ENCODE measurements around the gene ZNF565. TPM values are rescaled to one million over a fixed set of nuclear protein-coding genes. Genes with fewer than 3 reads are reported as not detected.
A peak's percentile ranks its signal among the peaks of the same experiment; 100 is the strongest.
"Not testable (repeated sequence)": the region's sequence is repeated elsewhere in the genome, so short reads cannot be mapped to it uniquely, and the experiment has no call there.

The ZNF565 gene
- polyA plus RNA-seq, 3 donors: 6.3 to 7.0 (median 6.7) TPM

DNA sequence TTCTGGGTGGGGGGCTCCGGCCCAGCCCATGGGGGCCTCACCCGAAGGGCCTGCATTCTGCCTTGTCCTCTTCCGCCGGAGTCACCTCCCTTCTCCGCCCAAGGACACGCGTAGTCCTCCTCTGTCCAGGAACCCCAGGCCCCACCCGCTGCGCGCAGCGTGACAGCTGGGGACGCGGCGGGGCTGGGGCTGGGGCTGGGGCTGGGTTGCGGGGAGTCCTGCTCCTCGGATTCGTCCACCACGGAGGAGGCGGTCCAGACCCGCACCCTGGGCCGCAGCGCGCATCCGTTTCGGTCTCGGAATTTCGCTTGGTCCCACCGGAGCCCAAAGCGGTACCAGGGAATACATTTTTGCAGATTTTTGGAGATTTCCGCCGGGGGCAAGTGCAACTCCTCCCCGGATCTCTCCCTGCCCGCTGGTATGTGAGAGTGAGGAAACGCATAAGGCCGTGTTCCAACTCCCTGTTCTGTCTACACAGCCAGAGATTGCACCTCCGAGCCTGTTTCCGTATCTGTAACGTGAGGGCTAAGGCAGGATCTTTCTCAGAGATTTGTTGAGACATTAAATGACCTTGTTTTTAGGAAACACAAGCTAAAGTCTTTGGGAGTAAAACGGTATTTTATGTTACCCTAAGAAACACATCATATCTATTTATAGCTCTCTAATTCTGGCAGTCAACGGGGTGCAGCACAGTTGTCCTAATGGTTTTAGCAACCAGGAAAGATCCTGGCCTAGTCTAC is 61.9 kb downstream of the ZNF565 start, which contains the start of gene COX7A1:
COX7A1 (minus strand) TSS at position 96 of the 740 bp plus-strand sequence; CDS start at position 56, 40 bp downstream.
- no peak for DNase-seq (ENCODE audit: low read depth in 3 of 3, low spot score in 2 of 3)

DNA sequence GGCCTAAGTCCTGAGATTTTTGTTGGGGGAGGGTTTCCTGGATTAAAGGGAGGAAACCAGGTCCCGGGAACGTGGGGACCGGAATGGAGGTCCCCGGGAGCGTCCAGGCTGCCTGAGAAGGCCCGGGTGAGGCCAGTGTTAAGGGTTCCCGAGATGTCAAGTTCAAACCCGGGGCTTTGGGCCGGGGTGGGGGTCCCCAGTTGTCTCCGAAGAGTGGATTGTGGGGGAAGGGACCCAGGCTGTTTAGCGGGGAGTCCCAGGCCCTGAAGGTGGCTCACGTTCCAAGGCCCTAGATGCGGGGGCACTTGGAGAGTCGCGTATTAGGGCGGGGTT is 62.5 kb downstream of the ZNF565 start:
- no peak for DNase-seq (ENCODE audit: low read depth in 3 of 3, low spot score in 2 of 3)

GRCh38 chr19:36151144-36152018 is 63.1 kb downstream of the ZNF565 start:
- no peak for DNase-seq (ENCODE audit: low read depth in 3 of 3, low spot score in 2 of 3)

DNA sequence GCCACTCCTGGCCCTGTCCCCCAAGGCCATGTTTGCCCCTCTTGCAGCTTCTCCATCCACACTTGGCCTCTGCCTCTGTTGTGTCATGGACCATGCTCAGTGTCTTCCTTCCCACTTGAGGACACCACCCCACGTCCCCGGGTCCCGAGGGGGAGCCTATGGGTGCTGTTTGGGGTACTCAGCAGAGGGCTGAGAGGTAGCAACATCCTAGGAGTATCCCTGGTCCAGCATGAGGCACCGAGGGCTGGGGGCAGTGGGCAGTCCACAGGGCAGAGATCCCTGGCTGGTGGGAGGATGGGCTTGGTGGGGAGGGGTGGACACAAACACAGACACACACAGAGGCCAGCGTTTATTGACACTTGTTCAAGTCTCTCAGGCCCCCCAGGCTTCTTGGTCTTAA is 63.9 kb downstream of the ZNF565 start:
- DNase-seq (ENCODE audit: low read depth in 3 of 3, low spot score in 2 of 3): no peak

- no peak for DNase-seq (ENCODE audit: low read depth in 3 of 3, low spot score in 2 of 3)
Observed at GRCh38 chr19:36149673-36150406, 64.6 kb downstream of the ZNF565 start.

DNA sequence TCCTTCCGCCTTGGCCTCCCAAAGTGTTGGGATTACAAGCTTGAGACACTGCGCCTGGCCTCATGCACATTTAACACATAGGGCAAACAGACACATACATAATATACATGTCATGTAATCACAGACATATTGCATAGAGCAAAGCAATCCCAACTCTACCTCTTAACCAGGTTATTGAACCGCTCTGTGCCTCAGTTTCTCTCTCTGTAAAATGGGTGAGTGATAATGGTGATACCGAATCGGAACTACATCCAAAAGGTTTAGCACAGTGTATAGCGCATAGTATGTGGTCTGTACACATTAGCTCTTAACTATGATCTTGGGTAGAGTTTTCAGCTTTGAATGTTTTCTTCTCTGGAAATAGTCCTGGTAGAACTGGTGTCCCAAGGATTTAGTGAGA is 69.8 kb downstream of the ZNF565 start:
- DNase-seq (ENCODE audit: low read depth in 3 of 3, low spot score in 2 of 3): no peak

- DNase-seq (ENCODE audit: low read depth in 3 of 3, low spot score in 2 of 3): no peak
Observed at GRCh38 chr19:36142496-36142895, 72.0 kb downstream of the ZNF565 start.

DNA sequence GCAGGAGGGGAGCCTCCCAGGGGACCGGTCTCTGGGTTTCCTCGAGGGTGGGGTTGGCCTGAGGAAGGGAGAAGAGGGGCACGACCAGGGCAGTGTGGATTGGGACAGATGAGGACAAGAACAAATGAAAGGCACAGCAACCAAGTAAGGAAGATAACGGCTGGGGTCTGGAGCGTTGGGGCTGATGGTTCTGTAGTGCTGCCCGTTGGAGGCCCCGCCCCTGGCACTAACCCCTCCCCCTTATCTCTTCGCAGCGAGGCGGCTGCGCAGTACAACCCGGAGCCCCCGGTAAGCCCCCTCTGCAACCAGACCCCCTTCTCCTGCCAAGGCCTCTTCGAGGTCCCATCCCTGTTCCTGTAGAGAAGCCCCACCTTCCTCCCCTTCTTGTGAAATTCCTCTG is 72.4 kb downstream of the ZNF565 start:
- no peak for DNase-seq (ENCODE audit: low read depth in 3 of 3, low spot score in 2 of 3)

GRCh38 chr19:36141039-36141927 is 73.2 kb downstream of the ZNF565 start:
- DNase-seq (ENCODE audit: low read depth in 3 of 3, low spot score in 2 of 3): peak in 1 of 3 donors; percentile 65

DNA sequence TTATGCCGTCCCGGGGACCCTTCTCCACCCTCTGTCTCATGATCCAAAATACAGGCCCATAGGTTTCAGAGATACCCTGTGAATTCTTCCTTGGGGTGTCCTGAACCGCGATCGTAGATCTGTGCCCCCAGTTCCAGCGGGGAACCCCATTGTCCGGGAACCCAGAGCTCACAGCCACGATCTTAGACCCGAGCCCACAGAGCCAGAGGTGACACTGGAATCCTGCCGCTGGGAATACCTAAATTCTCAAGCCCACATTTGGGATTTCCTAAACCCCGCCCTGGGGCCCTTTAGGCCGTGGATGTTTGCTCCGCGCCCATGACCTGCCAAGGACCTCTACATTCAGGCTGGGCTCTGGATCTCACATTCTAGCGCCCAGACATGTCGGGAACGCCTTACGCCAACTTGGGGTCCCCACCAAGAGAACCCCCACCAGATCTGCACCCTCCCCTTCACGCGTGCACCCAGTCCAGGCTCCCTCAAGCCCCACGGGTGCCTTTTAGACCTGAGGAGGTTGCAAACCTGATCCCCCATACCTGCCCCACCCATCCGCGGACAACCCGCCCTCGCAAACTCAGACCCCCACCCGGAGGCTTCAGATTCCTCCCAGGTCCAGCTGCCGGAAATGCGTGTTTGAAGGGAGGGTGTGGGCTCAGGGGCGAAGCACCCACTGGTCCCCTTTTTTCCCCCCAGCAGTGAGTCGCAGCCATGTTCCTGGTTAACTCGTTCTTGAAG is 74.0 kb downstream of the ZNF565 start:
- DNase-seq (ENCODE audit: low read depth in 3 of 3, low spot score in 2 of 3): no peak

DNA sequence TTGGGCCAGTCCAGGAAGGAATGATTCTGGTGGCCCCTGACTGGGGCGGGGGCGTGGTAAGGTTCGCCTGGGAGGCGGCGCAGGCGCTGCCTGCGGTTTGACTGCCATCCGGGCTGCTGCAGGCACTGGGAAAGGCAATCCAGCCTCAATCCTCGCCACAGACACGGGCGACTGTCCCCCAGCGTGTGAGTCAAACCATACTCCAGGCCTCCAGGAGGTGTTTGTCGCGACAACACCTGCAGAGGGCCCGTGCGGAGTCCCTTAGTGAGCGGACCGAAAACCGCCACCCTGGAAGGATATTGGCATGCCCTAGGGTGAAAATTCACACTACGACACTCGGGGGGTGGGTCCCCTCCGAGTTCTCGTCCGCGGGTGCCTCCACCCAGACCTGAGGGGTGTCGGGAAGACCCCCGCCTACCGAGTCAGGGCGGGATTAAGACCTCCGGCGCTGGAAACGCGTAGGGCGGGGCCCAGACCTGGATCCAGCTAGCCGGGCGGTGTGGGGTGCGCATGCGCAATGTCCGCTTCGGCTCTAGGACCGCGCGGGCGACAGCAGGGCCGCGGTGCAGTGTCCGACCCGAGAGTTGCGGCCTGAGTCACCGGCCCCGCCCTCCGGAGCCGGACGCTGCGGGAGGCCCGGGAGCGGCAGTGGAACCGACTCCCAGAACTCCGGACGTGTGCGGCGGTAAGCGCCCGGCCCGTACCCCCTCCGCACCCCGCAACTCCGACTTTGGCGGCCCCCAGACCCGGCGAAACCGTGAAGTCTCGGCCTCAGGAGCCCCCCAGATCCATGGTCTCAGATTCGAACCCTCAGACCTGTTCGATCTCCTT is 74.8 kb downstream of the ZNF565 start, which contains the start of gene CAPNS1:
CAPNS1 (plus strand) TSS at position 594 of the 831 bp plus-strand sequence. CDS start 946 bp downstream, outside the sequence.
- DNase-seq (ENCODE audit: low read depth in 3 of 3, low spot score in 2 of 3): peak; percentile 90 to 95 (median 94)

DNA sequence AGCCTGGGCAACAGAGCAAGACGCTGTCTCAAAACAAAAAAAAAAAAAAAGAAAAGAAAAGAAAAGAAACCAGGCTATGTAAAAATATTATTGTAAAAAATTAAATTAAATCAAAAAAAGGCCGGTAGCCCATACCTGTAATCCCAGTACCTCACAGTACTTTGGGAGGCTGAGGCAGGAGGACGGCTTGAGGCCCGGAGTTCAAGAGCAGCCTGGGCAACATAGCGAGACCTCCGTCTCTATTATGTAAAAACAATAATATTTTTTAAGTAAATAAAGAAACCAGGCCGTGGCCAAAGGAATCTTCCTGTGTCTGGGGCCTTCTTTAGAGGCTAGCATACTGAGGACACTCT is 75.4 kb downstream of the ZNF565 start:
- DNase-seq (ENCODE audit: low read depth in 3 of 3, low spot score in 2 of 3): no peak

DNA sequence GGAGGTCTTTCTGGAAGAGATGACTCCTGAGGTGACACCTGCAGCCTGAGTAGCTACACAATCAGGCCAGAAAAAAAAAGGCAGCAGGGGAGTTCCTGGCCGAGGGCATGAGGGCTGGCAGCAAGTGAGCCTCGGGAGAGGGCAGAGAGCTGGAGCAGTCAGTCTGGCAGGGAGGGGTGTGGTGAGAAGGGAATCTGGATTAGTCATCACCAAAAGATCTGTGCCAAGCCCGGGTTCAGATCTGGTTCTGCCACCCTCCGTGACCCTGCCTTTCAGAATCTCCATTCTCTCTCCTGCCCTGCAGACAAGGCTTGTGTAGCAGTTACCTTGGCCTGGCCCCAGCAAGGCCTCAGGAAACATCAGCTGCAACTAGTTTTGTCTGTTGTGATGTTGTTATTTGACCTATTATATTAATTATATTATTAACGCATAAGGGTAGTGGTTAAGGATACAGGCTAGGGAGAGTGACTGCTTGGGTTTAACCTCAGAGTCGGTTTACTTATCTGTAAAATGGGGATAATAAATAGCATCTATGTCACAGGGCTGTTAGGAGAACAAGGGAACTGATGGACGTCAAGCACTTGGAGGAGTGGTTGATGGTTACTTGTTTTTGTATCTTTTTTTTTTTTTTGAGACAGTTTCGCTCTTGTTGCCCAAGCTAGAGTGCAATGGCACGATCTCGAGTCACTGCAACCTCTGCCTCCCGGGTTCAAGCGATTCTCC is 77.3 kb downstream of the ZNF565 start:
- DNase-seq (ENCODE audit: low read depth in 3 of 3, low spot score in 2 of 3): no peak

DNA sequence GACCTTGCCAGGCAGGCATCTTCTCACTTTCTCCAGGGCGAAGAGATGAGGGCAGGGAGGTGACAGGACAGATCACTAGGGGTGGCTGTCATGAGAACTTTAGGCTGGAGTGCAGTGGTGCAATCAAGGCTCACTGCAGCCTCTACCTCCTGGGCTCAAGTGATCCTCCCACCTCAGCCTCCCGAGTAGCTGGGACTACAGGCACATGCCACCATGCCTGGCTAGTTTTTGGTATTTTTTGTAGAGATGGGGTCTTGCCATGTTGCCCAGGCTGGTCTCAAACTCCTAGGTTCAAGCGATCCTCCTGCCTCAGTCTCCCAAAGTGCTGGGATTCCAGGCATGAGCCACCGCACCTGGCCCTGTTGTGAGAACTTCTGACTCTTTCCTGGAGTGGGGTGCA is 79.6 kb downstream of the ZNF565 start:
- DNase-seq (ENCODE audit: low read depth in 3 of 3, low spot score in 2 of 3): not testable (repeated sequence)

Data from right renal cortex interstitium (tissue), 3 donors.